IMR-90 (cell line): ENCODE measurements around the gene CHMP3. TPM values are rescaled to one million over a fixed set of nuclear protein-coding genes. Genes with fewer than 3 reads are reported as not detected.

Source experiments
- ATAC-seq: fragments of 200-7000 bp; cut with Tn5 transposase; 2 replicates; pipeline ENCODE4 v1.9.1; 2020; ENCODE audit warnings: low read depth, mild to moderate bottlenecking, moderate library complexity
- BruUV-seq: library from RNA; stranded (reverse); fragments of 400-500 nt; replicated peaks from 2 replicates; lab custom pipeline; 2021; lab: Mats Ljungman, UMichigan
- CTCF ChIA-PET: fragments of 300-600 bp; formaldehyde crosslinking; extraction: SDS; loops from one replicate; lab custom pipeline; 2021; ENCODE audit warnings: antibody characterized with exemption; lab: Yijun Ruan, JAX
- POLR2A ChIA-PET: fragments of 300-600 bp; sonication (Branson Sonifier 250); formaldehyde crosslinking; loops from one replicate; lab custom pipeline; 2022; ENCODE audit warnings: antibody characterized with exemption; ENCODE audit not compliant: unreplicated experiment; lab: Charles Lee
- DNase-seq: peaks from one replicate; pipeline ENCODE4 v3.0.0; 2013
- H2AFZ ChIP-seq: replicated peaks from 2 replicates; pipeline ENCODE3; 2013; ENCODE audit warnings: low read length, mild to moderate bottlenecking; ENCODE audit not compliant: poor library complexity
- H2AK5ac ChIP-seq: 2 replicates; pipeline ENCODE4 v1.6.1; 2013; ENCODE audit warnings: low read depth, low read length, inconsistent platforms
- H2AK9ac ChIP-seq: replicated peaks from 2 replicates; pipeline ENCODE3; 2013; ENCODE audit warnings: mild to moderate bottlenecking, low read depth, low read length, moderate library complexity; ENCODE audit not compliant: poor library complexity
- H2BK120ac ChIP-seq: 2 replicates; pipeline ENCODE4 v1.6.1; 2013; ENCODE audit warnings: low read depth, low read length, inconsistent platforms
- H2BK15ac ChIP-seq: 3 replicates; pipeline ENCODE4 v1.6.1; 2013; ENCODE audit warnings: low read depth, low read length, inconsistent platforms
- H2BK20ac ChIP-seq: 2 replicates; pipeline ENCODE4 v1.6.1; 2013; ENCODE audit warnings: low read depth, mild to moderate bottlenecking, inconsistent platforms, low read length, moderate library complexity
- H2BK5ac ChIP-seq: 2 replicates; pipeline ENCODE4 v1.6.1; 2013; ENCODE audit warnings: mild to moderate bottlenecking, low read depth, low read length, inconsistent platforms; ENCODE audit not compliant: poor library complexity, severe bottlenecking
- H3K14ac ChIP-seq: replicated peaks from 2 replicates; pipeline ENCODE4 v1.6.1; 2013; ENCODE audit warnings: low read depth, low read length, inconsistent platforms
- H3K18ac ChIP-seq: 2 replicates; pipeline ENCODE4 v1.6.1; 2013; ENCODE audit warnings: low read depth, low read length, control low read depth
- H3K23ac ChIP-seq: 2 replicates; pipeline ENCODE4 v1.6.1; 2013; ENCODE audit warnings: low read depth, low read length, inconsistent platforms
- H3K27ac ChIP-seq: 2 replicates; pipeline ENCODE4 v1.5.1; 2013; ENCODE audit warnings: mild to moderate bottlenecking, control low read depth, low read length; ENCODE audit not compliant: insufficient read depth
- H3K27me3 ChIP-seq: 2 replicates; pipeline ENCODE4 v1.6.1; 2013; ENCODE audit warnings: low read length; ENCODE audit not compliant: control insufficient read depth, insufficient read depth
- H3K36me3 ChIP-seq: 2 replicates; pipeline ENCODE4 v1.6.1; 2013; ENCODE audit warnings: low read length, mixed read lengths; ENCODE audit not compliant: control insufficient read depth, insufficient read depth
- H3K4ac ChIP-seq: 2 replicates; pipeline ENCODE4 v1.6.1; 2013; ENCODE audit warnings: low read depth, low read length, inconsistent platforms
- H3K4me1 ChIP-seq: 2 replicates; pipeline ENCODE4 v1.6.1; 2013; ENCODE audit warnings: low read length, mixed read lengths; ENCODE audit not compliant: control insufficient read depth, insufficient read depth
- H3K4me2 ChIP-seq: 2 replicates; pipeline ENCODE4 v1.6.1; 2013; ENCODE audit warnings: low read depth, mild to moderate bottlenecking, control low read depth, low read length, moderate library complexity
- H3K4me3 ChIP-seq: 2 replicates; pipeline ENCODE4 v1.5.1; 2013; ENCODE audit warnings: low read depth, mild to moderate bottlenecking, control low read depth, low read length, moderate library complexity; ENCODE audit not compliant: insufficient read depth
- H3K56ac ChIP-seq: 2 replicates; pipeline ENCODE4 v1.6.1; 2013; ENCODE audit warnings: low read length, inconsistent platforms; ENCODE audit not compliant: insufficient read depth; ENCODE audit errors: extremely low read depth
- H3K79me1 ChIP-seq, 2 experiments: 2 replicates each; pipeline ENCODE4 v1.6.1; 2013; ENCODE audit warnings: low read length in 2 of 2, inconsistent platforms in 1 of 2, low read depth in 1 of 2
- H3K9ac ChIP-seq: 2 replicates; pipeline ENCODE4 v1.6.1; 2013; ENCODE audit warnings: low read depth, low read length, control low read depth
- H3K9me1 ChIP-seq: 2 replicates; pipeline ENCODE4 v1.6.1; 2013; ENCODE audit warnings: low read length, inconsistent platforms; ENCODE audit not compliant: insufficient read depth
- H3K9me3 ChIP-seq: 2 replicates; pipeline ENCODE4 v1.6.1; 2013; ENCODE audit warnings: low read length; ENCODE audit not compliant: control insufficient read depth, insufficient read depth
- H4K20me1 ChIP-seq: 2 replicates; pipeline ENCODE4 v1.6.1; 2013; ENCODE audit warnings: low read length, inconsistent platforms; ENCODE audit not compliant: insufficient read depth
- H4K5ac ChIP-seq: 2 replicates; pipeline ENCODE4 v1.6.1; 2013; ENCODE audit warnings: mild to moderate bottlenecking, low read depth, low read length, control low read depth
- H4K8ac ChIP-seq, 2 experiments: 2 replicates each; pipeline ENCODE4 v1.6.1; 2013; ENCODE audit warnings: low read depth in 2 of 2, low read length in 2 of 2, control low read depth in 1 of 2, inconsistent platforms in 1 of 2
- H4K91ac ChIP-seq: 2 replicates; pipeline ENCODE4 v1.6.1; 2013; ENCODE audit warnings: low read depth, low read length, inconsistent platforms; ENCODE audit not compliant: insufficient read depth
- POLR2A ChIP-seq: IDR thresholded peaks from 2 replicates; pipeline ENCODE4 v1.6.1; 2012; ENCODE audit warnings: mild to moderate bottlenecking, low read depth, low read length
- WGBS, 2 experiments: methylation state at CpG; one replicate each; pipeline versions ENCODE4 v1.1.5 to v1.1.7; 2013; ENCODE audit warnings: missing lambda C conversion rate in 2 of 2; ENCODE audit not compliant: insufficient read length in 1 of 2; ENCODE audit errors: extremely low coverage in 2 of 2; 5-methylcytosine and 5-hydroxymethylcytosine counted together
- dilution Hi-C: fragments of 300-500 bp; cut with HindIII; formaldehyde crosslinking; loops from one replicate; pipeline ENCODE4 v1.14.3; 2018; ENCODE audit warnings: low sequenced_read_pairs; ENCODE audit not compliant: unreplicated experiment
- in situ Hi-C: fragments of 300-500 bp; cut with MboI; formaldehyde crosslinking; loops from 3 replicates; pipeline ENCODE4 v1.14.3; 2019; ENCODE audit warnings: low sequenced_read_pairs, inconsistent platforms, mixed read lengths
- intact Hi-C: fragments of 100-400 bp; cut with micrococcal nuclease; formaldehyde crosslinking; loops from 2 replicates; pipeline ENCODE4 v1.10.0; 2022
- polyA plus RNA-seq, 3 experiments: library from polyadenylated mRNA; depleted of rRNA; stranded (reverse); fragments of >200 nt; gene quantifications; 2 replicates each; pipeline ENCODE4 v1.2.3, GENCODE V29; 2012; ENCODE audit warnings: low replicate concordance in 1 of 3
- total RNA-seq: library from RNA; depleted of rRNA; stranded (reverse); fragments of >200 nt; gene quantifications from 2 replicates; pipeline ENCODE4 v1.2.3, GENCODE V29; 2012

Gene CHMP3
- total and polyA plus RNA-seq, 2 of the 4 experiments (the other 2 are of a cell fraction): 38.4 to 84.6 TPM

- no peak for TF ChIP-seq POLR2A
- no peak overlapping the region for H3K23ac ChIP-seq
- no peak overlapping the region for H2AFZ ChIP-seq
- in situ Hi-C loops (no loop called here), dilution Hi-C loops (no loop called here), intact Hi-C loops (no loop called here)
- peaks cover 66% of the 10 kb centered on the region for H3K36me3 ChIP-seq
- peaks cover 5% of the 10 kb centered on the region for H3K9me1 ChIP-seq
- no peak overlapping the region for H3K27ac ChIP-seq
- H3K4ac ChIP-seq: no peak overlapping the region
- H2BK15ac ChIP-seq: no peak overlapping the region
- no peak overlapping the region for H3K9ac ChIP-seq
- H3K4me1 ChIP-seq: no peaks in the 10 kb centered on the region; the same call in 1 of the 2 replicates
- H4K5ac ChIP-seq: no peak overlapping the region
- H2BK5ac ChIP-seq: no peak overlapping the region
- H2AK5ac ChIP-seq: no peak overlapping the region
- H4K8ac ChIP-seq: no peak overlapping the region
- H3K18ac ChIP-seq: no peak overlapping the region
- no peak overlapping the region for H2BK120ac ChIP-seq
- peaks cover 22 to 33% of the 10 kb centered on the region in 2 experiments; a peak in 3 of 4 replicates for H3K79me1 ChIP-seq
- no peak overlapping the region for H3K56ac ChIP-seq
- no peak overlapping the region for H3K4me3 ChIP-seq
- H3K14ac ChIP-seq: no peak overlapping the region
- no peaks in the 10 kb centered on the region for H3K9me3 ChIP-seq
- POLR2A ChIA-PET: no interaction called here
- H4K20me1 ChIP-seq: peaks cover 9% of the 10 kb centered on the region
- no TSS peak for BruUV-seq
- no CpG with 5 or more reads among the region's 3 CpGs for WGBS, 2 experiments
- no peak overlapping the region for H2AK9ac ChIP-seq
- H3K27me3 ChIP-seq: no peaks in the 10 kb centered on the region
- H2BK20ac ChIP-seq: no peak overlapping the region
- ATAC-seq: no peak
- DNase-seq: peak; percentile 18
- H4K91ac ChIP-seq: no peak overlapping the region
- H3K4me2 ChIP-seq: no peak overlapping the region
- CTCF ChIA-PET: no interaction called here
Measured at GRCh38 chr2:86482034-86482433, 81.2 kb downstream of the CHMP3 start.
